AG04449 (cell line): ENCODE measurements around the gene CHCHD1.

Source experiments
- CTCF ChIA-PET: fragments of 350-600 bp; formaldehyde crosslinking; extraction: SDS; loops from one replicate; lab custom pipeline; 2021; ENCODE audit warnings: antibody characterized with exemption; lab: Yijun Ruan, JAX
- POLR2A ChIA-PET: fragments of 400-600, 350-600 bp; formaldehyde crosslinking; extraction: SDS; loops from one replicate; lab custom pipeline; 2020; ENCODE audit warnings: antibody characterized with exemption, inconsistent platforms; lab: Yijun Ruan, JAX
- DNase-seq: peaks from one replicate; pipeline ENCODE4 v3.0.0-alpha.2; 2010; ENCODE audit warnings: low read depth, low spot score
- H3K4me3 ChIP-seq: 2 replicates; pipeline ENCODE4 v1.5.1; 2011; ENCODE audit warnings: low read depth, mild to moderate bottlenecking, control low read depth, low read length
- CTCF ChIP-seq: IDR thresholded peaks from one replicate; pipeline ENCODE4 v1.5.1; 2011; ENCODE audit warnings: mild to moderate bottlenecking, moderate library complexity, low read length, control low read depth, inconsistent platforms; ENCODE audit not compliant: insufficient read depth; ENCODE audit errors: missing control alignments

Gene CHCHD1

GRCh38 chr10:73742454-73742734, 39.5 kb upstream of the CHCHD1 start:
- POLR2A ChIA-PET, result interaction anchor here (3.7 kb wide), 1 partner anchor 11 kb away, joined by 28 read pairs; no protein-coding TSS in a partner anchor

GRCh38 chr10:73743327-73743904, 38.4 kb upstream of the CHCHD1 start:
- CTCF ChIA-PET, result interaction anchor here (0.9 to 2.1 kb wide), 2 partner anchors 136 to 214 kb away, joined by 3 to 5 read pairs; no protein-coding TSS in a partner anchor
- TF ChIP-seq CTCF, result no peak
- POLR2A ChIA-PET, result interaction anchor here (1.4 to 3.7 kb wide), 2 partner anchors 12 to 28 kb away, joined by 8 to 28 read pairs; a partner anchor contains a TSS
- H3K4me3 ChIP-seq, result peak overlapping the region; percentile 97
- DNase-seq, result no peak

More at GRCh38 chr10:73742454-73742734, 39.5 kb upstream of the CHCHD1 start:
- no peak for TF ChIP-seq CTCF
- no peak overlapping the region for H3K4me3 ChIP-seq
- CTCF ChIA-PET, result interaction anchor here (1.1 to 2.1 kb wide), 2 partner anchors 11 to 213 kb away, joined by 3 to 5 read pairs; no protein-coding TSS in a partner anchor
- DNase-seq, result no peak

- CTCF ChIA-PET, result interaction anchor here (0.9 to 2.1 kb wide), 3 partner anchors 104 to 215 kb away, joined by 3 to 5 read pairs (median 3); no protein-coding TSS in a partner anchor
- H3K4me3 ChIP-seq, result peak within 1 kb of the TSS; percentile 97
- DNase-seq, result peak; percentile 65
- POLR2A ChIA-PET, result interaction anchor here (0.8 to 3.7 kb wide), 6 partner anchors 10 to 248 kb away, joined by 3 to 28 read pairs (median 6); partner anchors contain the start of genes CHCHD1 and PPP3CB
- TF ChIP-seq CTCF, result no peak
Measured at GRCh38 chr10:73743905-73744663, 37.8 kb upstream of the CHCHD1 start, which contains the start of gene SEC24C. Gene SEC24C (plus strand): TSS chr10:73744372. CDS start chr10:73746833, 2,461 bp downstream.

GRCh38 chr10:73744664-73744975, 37.2 kb upstream of the CHCHD1 start:
- no peak for TF ChIP-seq CTCF
- POLR2A ChIA-PET, result interaction anchor here (0.8 to 3.7 kb wide), 5 partner anchors 11 to 249 kb away, joined by 3 to 28 read pairs (median 4); partner anchors contain the start of genes CHCHD1 and PPP3CB
- H3K4me3 ChIP-seq, result peak overlapping the region; percentile 97
- CTCF ChIA-PET, result interaction anchor here (0.9 kb wide), 1 partner anchor 104 kb away, joined by 3 read pairs; no protein-coding TSS in a partner anchor
- DNase-seq, result no peak

GRCh38 chr10:73746721-73747120, 35.1 kb upstream of the CHCHD1 start:
- no peak overlapping the region for H3K4me3 ChIP-seq
- POLR2A ChIA-PET, result interaction anchor here (0.9 to 1.3 kb wide), 2 partner anchors 16 to 25 kb away, joined by 3 to 4 read pairs; a partner anchor contains a TSS
- TF ChIP-seq CTCF, result no peak
- no peak for DNase-seq
- CTCF ChIA-PET, result no interaction called here

GRCh38 chr10:73750819-73751218, 31.0 kb upstream of the CHCHD1 start:
- no peak for DNase-seq
- H3K4me3 ChIP-seq, result no peak overlapping the region
- TF ChIP-seq CTCF, result no peak
- ChIA-PET POLR2A (interaction anchor here (0.6 kb wide), 1 partner anchor 1370 kb away, joined by 3 read pairs; no protein-coding TSS in a partner anchor), CTCF (no interaction called here)
